GM10248 (cell line): ENCODE results near the gene NPL.

ENCODE experiments used
- CTCF ChIA-PET: fragments of 300-600 bp; sonication (Branson Sonifier 250); formaldehyde crosslinking; extraction: SDS; loops from one replicate; lab custom pipeline; 2021; ENCODE audit warnings: antibody characterized with exemption; lab: Yijun Ruan, JAX
- POLR2A ChIA-PET: fragments of 350-650 bp; sonication (Branson Sonifier 250); formaldehyde crosslinking; extraction: SDS; loops from one replicate; lab custom pipeline; 2020; ENCODE audit warnings: antibody characterized with exemption; lab: Yijun Ruan, JAX
- DNase-seq: peaks from one replicate; pipeline ENCODE4 v3.0.0; 2012; ENCODE audit errors: extremely low spot score
- TF ChIP-seq, protein P1 (sequence below): IDR thresholded peaks from 2 replicates; pipeline ENCODE4 v1.5.1; 2012; ENCODE audit warnings: mild to moderate bottlenecking, low read depth; ENCODE audit errors: extremely low read depth, missing control alignments, control extremely low read depth

NPL gene

DNA sequence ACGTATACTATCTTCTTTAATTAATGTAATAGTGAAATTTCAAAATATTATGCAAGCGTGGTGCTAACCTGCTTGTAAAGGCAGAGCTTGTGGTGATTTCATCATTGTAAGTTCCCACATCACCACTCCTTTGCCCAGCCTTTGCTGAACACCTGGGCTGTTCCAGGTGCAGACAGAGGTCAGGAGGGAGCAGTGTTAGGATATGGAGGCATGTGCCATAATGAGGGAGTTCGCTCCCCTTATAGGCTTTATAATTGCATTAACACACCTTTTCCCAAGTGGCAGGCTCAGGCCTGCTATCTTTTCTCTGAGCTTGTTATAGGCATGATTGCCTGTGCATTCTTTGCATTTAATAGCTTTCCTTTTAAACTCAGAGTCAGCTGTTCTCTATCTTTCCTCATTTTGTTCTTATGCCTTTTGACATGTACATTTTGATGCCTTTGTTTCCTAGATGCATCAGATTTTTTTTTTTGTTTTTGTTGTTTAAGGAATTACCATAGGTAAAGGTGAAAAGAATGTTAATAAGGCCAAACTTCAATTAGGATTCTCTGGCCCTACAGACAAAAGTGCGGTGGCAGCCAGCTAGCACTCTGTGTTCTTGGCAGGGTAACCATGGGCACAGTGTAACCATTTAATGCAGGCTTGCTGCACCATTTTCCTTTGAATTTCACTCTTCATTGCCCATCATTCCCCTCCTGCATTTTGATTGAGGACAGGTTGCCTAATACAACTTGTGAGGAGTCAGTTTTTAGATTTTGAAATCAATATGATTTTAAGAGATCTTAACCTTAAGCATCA is 12.6 kb downstream of the NPL start:
- TF ChIP-seq, protein P1, sequence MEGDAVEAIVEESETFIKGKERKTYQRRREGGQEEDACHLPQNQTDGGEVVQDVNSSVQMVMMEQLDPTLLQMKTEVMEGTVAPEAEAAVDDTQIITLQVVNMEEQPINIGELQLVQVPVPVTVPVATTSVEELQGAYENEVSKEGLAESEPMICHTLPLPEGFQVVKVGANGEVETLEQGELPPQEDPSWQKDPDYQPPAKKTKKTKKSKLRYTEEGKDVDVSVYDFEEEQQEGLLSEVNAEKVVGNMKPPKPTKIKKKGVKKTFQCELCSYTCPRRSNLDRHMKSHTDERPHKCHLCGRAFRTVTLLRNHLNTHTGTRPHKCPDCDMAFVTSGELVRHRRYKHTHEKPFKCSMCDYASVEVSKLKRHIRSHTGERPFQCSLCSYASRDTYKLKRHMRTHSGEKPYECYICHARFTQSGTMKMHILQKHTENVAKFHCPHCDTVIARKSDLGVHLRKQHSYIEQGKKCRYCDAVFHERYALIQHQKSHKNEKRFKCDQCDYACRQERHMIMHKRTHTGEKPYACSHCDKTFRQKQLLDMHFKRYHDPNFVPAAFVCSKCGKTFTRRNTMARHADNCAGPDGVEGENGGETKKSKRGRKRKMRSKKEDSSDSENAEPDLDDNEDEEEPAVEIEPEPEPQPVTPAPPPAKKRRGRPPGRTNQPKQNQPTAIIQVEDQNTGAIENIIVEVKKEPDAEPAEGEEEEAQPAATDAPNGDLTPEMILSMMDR = no peak
- ChIA-PET CTCF (interaction anchor here (0.6 to 1.4 kb wide), 3 partner anchors 15 to 21 kb away, joined by 3 to 8 read pairs (median 3); no protein-coding TSS in a partner anchor), POLR2A (no interaction called here)
- no peak for DNase-seq

GRCh38 chr1:182803846-182804245 is 14.3 kb downstream of the NPL start:
- CTCF ChIA-PET = no interaction called here
- no peak for DNase-seq
- POLR2A ChIA-PET = no interaction called here
- TF ChIP-seq, protein P1 = no peak

GRCh38 chr1:182806015-182806678 is 16.6 kb downstream of the NPL start:
- TF ChIP-seq, protein P1 = no peak
- ChIA-PET POLR2A (no interaction called here), CTCF (no interaction called here)
- DNase-seq = no peak

- TF ChIP-seq, protein P1 = no peak
- no peak for DNase-seq
- POLR2A ChIA-PET = no interaction called here
- CTCF ChIA-PET = no interaction called here
These were observed 18.3 kb downstream of the NPL start for GRCh38 chr1:182807907-182808306.

DNA sequence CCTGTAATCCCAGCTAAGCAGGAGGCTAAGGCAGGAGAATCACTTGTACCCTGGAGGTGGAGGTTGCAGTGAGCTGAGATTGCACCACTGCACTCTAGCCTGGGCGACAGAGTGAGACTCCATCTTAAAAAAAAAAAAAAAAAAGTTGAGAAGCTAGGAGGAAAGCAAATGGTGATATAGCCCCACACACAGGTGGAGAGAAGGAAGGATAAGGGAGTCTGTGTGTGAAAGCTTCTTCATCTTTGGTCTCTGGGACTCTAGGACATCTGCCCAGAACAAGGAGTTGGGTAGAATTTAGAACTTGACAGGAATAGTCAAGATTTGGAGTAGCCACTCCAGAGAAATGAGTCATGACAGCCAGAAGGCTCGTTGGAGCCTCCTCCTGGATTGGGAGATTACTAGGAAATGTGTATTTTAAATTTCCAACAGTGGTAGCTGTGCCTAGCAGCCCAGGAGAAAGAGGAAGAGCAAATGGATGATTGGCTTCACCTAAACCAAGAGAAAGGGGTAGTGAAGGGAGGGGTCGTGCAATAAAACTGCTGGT is 19.9 kb downstream of the NPL start:
- POLR2A ChIA-PET = no interaction called here
- TF ChIP-seq, protein P1 = no peak
- CTCF ChIA-PET = interaction anchor here (0.8 to 1.8 kb wide), 4 partner anchors 9 to 27 kb away, joined by 3 to 5 read pairs (median 4); no protein-coding TSS in a partner anchor
- DNase-seq = no peak

GRCh38 chr1:182811975-182812722 is 22.6 kb downstream of the NPL start:
- TF ChIP-seq, protein P1 = no peak
- no peak for DNase-seq
- POLR2A ChIA-PET = no interaction called here
- CTCF ChIA-PET = interaction anchor here (0.9 to 1.5 kb wide), 2 partner anchors 35 to 216 kb away, joined by 3 to 5 read pairs; no protein-coding TSS in a partner anchor
